Measurements from ENCODE around the gene EFCAB9.

EFCAB9 gene

GRCh38 chr5:172165465-172165864, 28.5 kb upstream of the EFCAB9 start:
- in situ Hi-C loops (cut with HindIII; ENCODE audit: low sequenced_read_pairs) = no loop called here

GRCh38 chr5:172166030-172166826, 27.7 kb upstream of the EFCAB9 start:
- in situ Hi-C loops (cut with HindIII; ENCODE audit: low sequenced_read_pairs) = no loop called here

- in situ Hi-C loops (cut with HindIII; ENCODE audit: low sequenced_read_pairs) = no loop called here
Observed at GRCh38 chr5:172167895-172168294, 26.1 kb upstream of the EFCAB9 start.

DNA sequence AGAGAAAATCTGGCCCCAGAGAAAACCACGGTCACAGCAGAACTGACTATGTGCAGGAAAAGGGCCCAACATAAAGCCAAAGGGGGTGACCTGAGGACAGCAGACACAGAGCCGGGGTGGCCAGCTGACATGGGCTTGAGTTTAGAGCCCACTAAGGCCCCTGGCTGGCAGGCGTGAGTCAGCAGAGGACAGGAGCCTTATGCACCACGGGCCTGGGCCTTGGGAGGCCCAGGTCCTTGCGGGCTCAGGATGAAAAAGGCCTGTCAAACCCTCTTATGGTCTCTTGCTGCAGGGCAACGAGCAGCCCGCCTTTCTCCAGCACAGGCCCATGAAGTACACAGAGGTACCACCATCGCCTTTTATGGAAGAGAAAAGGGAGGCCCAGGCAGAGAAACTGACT, 25.7 kb upstream of the EFCAB9 start:
- in situ Hi-C loops (cut with HindIII; ENCODE audit: low sequenced_read_pairs) = no loop called here

DNA sequence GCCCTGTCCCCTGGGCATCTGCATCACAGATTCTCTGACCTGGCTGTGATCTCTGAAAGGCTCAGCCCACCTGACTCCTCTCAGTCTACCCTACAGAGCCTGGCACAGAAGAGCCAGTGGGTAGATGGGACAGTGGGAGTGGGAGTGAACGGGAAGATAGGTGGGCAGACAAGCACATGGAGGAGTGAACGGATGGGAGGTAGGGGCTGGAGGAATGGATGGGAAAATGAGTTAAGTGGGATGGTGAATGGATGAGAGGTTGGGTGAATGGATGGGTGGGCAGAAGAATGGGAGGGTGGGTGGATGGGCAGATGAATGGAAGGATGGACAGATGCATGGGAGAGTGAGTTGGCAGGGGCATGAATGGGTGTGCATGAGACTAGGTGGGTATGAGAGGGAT, 24.8 kb upstream of the EFCAB9 start:
- in situ Hi-C loops (cut with HindIII; ENCODE audit: low sequenced_read_pairs) = no loop called here

- in situ Hi-C loops (cut with HindIII; ENCODE audit: low sequenced_read_pairs) = no loop called here
Observed at GRCh38 chr5:172170251-172170701, 23.7 kb upstream of the EFCAB9 start.

- in situ Hi-C loops (cut with HindIII; ENCODE audit: low sequenced_read_pairs) = no loop called here
Observed at GRCh38 chr5:172171118-172171517, 22.9 kb upstream of the EFCAB9 start.

GRCh38 chr5:172172912-172173563, 20.9 kb upstream of the EFCAB9 start:
- in situ Hi-C loops (cut with HindIII; ENCODE audit: low sequenced_read_pairs) = no loop called here

GRCh38 chr5:172173564-172174153, 20.3 kb upstream of the EFCAB9 start:
- in situ Hi-C loops (cut with HindIII; ENCODE audit: low sequenced_read_pairs) = no loop called here

- in situ Hi-C loops (cut with HindIII; ENCODE audit: low sequenced_read_pairs) = loop anchor here (5.0 kb wide), 4 partner anchors 48 to 97 kb away; no protein-coding TSS in a partner anchor
Observed at GRCh38 chr5:172175263-172175719, 18.7 kb upstream of the EFCAB9 start.

GRCh38 chr5:172177176-172177575, 16.8 kb upstream of the EFCAB9 start:
- in situ Hi-C loops (cut with HindIII; ENCODE audit: low sequenced_read_pairs) = loop anchor here (5.0 kb wide), 4 partner anchors 50 to 95 kb away; no protein-coding TSS in a partner anchor

- in situ Hi-C loops (cut with HindIII; ENCODE audit: low sequenced_read_pairs) = loop anchor here (5.0 kb wide), 4 partner anchors 49 to 96 kb away; no protein-coding TSS in a partner anchor
Observed at GRCh38 chr5:172178301-172178987, 15.5 kb upstream of the EFCAB9 start.

DNA sequence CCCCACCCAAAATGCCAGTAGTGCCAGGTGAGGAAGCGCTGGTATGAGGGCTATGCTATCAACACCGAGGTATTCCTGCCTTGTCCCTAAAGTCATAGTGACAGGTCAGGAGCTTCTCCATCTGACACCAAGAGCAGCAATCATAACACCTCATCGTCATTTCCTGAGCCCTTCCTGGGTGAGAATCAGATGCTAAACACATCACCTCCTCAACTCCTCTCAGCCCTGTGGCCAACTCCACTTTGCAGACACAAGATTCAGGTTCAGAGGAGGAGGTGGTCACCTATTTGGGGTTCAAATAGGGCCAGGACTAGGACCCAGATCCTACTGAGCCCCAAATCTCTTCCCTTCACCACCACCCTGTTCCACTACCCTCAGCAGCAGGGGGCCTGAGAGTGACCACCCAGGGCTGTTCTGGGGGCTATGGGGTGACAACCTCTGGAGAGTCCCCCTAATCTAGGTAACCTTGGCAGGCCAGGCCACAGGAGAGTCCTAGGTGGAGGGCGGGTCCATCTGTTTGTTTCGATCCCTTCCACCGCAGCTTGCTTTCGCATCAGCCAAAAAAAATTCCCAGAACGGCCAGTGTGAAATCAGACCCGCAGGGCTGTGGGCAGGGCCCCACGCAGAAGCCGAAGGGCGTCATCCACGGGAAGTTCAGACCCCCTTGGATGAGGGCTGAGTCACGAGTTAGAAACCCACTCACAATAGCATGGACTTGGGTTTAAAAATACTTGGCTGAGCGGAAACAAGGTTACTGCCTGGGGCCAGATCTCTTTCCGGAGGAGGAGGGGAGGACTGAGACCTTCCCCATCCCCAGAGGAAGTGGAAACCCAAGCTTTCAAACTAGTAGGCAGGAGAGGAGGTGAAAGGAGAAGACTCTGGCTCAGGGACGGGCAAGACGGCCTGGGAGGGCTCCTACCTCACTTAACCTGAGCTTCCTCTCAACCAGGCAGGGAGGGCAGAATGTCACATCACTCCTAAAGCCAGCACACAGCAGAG, 14.7 kb upstream of the EFCAB9 start:
- in situ Hi-C loops (cut with HindIII; ENCODE audit: low sequenced_read_pairs) = loop anchor here (5.0 kb wide), 4 partner anchors 48 to 97 kb away; no protein-coding TSS in a partner anchor

DNA sequence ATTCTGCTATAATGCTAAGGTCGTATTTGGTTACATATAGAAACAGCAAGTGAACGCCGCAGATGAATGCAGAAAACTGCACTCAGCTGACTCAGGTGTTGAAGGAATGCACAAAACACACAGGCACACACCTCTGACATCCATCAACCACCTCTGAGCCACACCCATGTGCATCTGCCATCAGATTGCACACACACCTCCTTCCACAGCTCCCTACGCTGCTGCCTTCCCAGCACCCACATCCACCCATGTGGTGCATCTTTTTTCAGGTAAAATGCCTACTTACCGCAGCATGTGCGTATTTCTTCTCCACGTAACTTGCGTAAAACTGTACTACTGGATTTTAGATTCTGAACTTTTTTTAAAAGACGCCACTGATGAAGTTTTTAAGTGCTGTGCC, 13.0 kb upstream of the EFCAB9 start:
- in situ Hi-C loops (cut with HindIII; ENCODE audit: low sequenced_read_pairs) = no loop called here

- in situ Hi-C loops (cut with HindIII; ENCODE audit: low sequenced_read_pairs) = no loop called here
Observed at GRCh38 chr5:172182291-172182690, 11.7 kb upstream of the EFCAB9 start.

DNA sequence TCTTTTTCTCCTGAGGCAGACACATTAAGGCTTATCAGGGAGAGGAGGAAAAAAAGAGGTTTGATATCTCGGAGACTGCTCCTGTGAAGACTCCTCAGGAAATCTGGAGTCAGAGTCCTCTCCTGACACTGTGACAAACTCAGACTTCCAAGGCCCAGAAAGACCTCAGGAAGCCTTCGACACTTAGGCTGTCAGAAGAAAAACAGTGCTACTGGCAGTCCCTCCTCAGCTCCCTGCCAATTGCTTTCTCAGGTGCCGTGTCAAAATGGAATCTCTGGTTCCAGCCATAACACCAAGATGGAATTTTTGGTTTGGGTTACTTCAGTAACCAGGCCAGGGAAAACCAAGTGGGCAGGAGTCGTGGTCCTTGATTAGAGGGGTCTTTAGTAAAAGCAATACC, 10.1 kb upstream of the EFCAB9 start:
- in situ Hi-C loops (cut with HindIII; ENCODE audit: low sequenced_read_pairs) = no loop called here

GRCh38 chr5:172185096-172185461, 8.9 kb upstream of the EFCAB9 start:
- in situ Hi-C loops (cut with HindIII; ENCODE audit: low sequenced_read_pairs) = no loop called here

GRCh38 chr5:172186114-172186695, 7.8 kb upstream of the EFCAB9 start:
- in situ Hi-C loops (cut with HindIII; ENCODE audit: low sequenced_read_pairs) = no loop called here
